Neural progenitor cell (in vitro differentiated cells): ENCODE results near the gene PTPN4. TPM values are rescaled to one million over a fixed set of nuclear protein-coding genes. Genes with fewer than 3 reads are reported as not detected.

ENCODE experiments used
- DNase-seq: peaks from one replicate; pipeline ENCODE4 v3.0.0-alpha.2; 2016; ENCODE audit warnings: low spot score
- H2AFZ ChIP-seq: fragments of 200-600 bp; sonication (generic); replicated peaks from 2 replicates; pipeline ENCODE4 v1.6.1; 2016; ENCODE audit warnings: antibody characterized with exemption
- H3F3A ChIP-seq: fragments of 200-600 bp; sonication (generic); 2 replicates; pipeline ENCODE4 v1.6.1; 2016; ENCODE audit warnings: antibody characterized with exemption, low read depth
- H3K27ac ChIP-seq: fragments of 200-600 bp; sonication (generic); 2 replicates; pipeline ENCODE4 v1.5.1; 2016; ENCODE audit warnings: mild to moderate bottlenecking
- H3K27me3 ChIP-seq: fragments of 200-600 bp; sonication (generic); 2 replicates; pipeline ENCODE4 v1.6.1; 2016; ENCODE audit warnings: mild to moderate bottlenecking, moderate library complexity
- H3K36me3 ChIP-seq: fragments of 200-600 bp; sonication (generic); 2 replicates; pipeline ENCODE4 v1.5.1; 2016
- H3K4me1 ChIP-seq: fragments of 200-600 bp; sonication (generic); 2 replicates; pipeline ENCODE4 v1.6.1; 2016; ENCODE audit warnings: mixed run types
- H3K4me2 ChIP-seq: fragments of 200-600 bp; sonication (generic); 2 replicates; pipeline ENCODE4 v1.6.1; 2016
- H3K4me3 ChIP-seq: fragments of 200-600 bp; sonication (generic); 2 replicates; pipeline ENCODE4 v1.5.1; 2016
- H3K79me2 ChIP-seq: fragments of 200-600 bp; sonication (generic); 2 replicates; pipeline ENCODE4 v1.6.1; 2016; ENCODE audit warnings: low read depth
- H3K9ac ChIP-seq: fragments of 200-600 bp; sonication (generic); 2 replicates; pipeline ENCODE4 v1.6.1; 2016
- H3K9me3 ChIP-seq: fragments of 200-600 bp; sonication (generic); 2 replicates; pipeline ENCODE4 v1.5.1; 2016; ENCODE audit warnings: low read depth
- H4K20me1 ChIP-seq: fragments of 200-600 bp; sonication (generic); 2 replicates; pipeline ENCODE4 v1.6.1; 2016; ENCODE audit warnings: low read depth
- H3K27ac Mint-ChIP-seq: 3 replicates; pipeline ENCODE4 v1.8.0; 2021; ENCODE audit warnings: mixed read lengths
- H3K27me3 Mint-ChIP-seq: 2 replicates; pipeline ENCODE4 v1.8.0; 2022; ENCODE audit warnings: low read depth, mild to moderate bottlenecking, inconsistent platforms, moderate library complexity, mixed read lengths; ENCODE audit not compliant: insufficient read depth
- H3K36me3 Mint-ChIP-seq: 3 replicates; pipeline ENCODE4 v1.8.0; 2021; ENCODE audit warnings: mixed read lengths
- H3K4me1 Mint-ChIP-seq: 3 replicates; pipeline ENCODE4 v1.8.0; 2021; ENCODE audit warnings: mixed read lengths
- H3K4me3 Mint-ChIP-seq: 3 replicates; pipeline ENCODE4 v1.8.0; 2021; ENCODE audit warnings: mild to moderate bottlenecking, moderate library complexity, mixed read lengths
- H3K9me3 Mint-ChIP-seq: 3 replicates; pipeline ENCODE4 v1.8.0; 2020; ENCODE audit warnings: mixed read lengths
- EZH2 ChIP-seq: fragments of 200-600 bp; sonication (generic); IDR thresholded peaks from 2 replicates; pipeline ENCODE4 v1.6.1; 2017; ENCODE audit warnings: antibody characterized with exemption, mild to moderate bottlenecking, moderate library complexity
- EZH2phosphoT487 ChIP-seq: fragments of 200-600 bp; sonication (generic); IDR thresholded peaks from 2 replicates; pipeline ENCODE4 v1.6.1; 2017; ENCODE audit warnings: antibody characterized with exemption
- total RNA-seq: library from RNA; depleted of rRNA; stranded (reverse); fragments of >200 nt; gene quantifications from 2 replicates; pipeline ENCODE4 v1.2.3, GENCODE V29; 2015; ENCODE audit warnings: low replicate concordance
- TF ChIP-seq, protein P1 (sequence below): fragments of 200-600 bp; sonication (generic); IDR thresholded peaks from 2 replicates; pipeline ENCODE4 v1.5.1; 2017; ENCODE audit warnings: antibody characterized with exemption, mild to moderate bottlenecking

Gene PTPN4
- total RNA-seq, 1 donor from 2014 or later = 51.8 TPM

- no peak for TF ChIP-seq EZH2
- TF ChIP-seq, protein P1, sequence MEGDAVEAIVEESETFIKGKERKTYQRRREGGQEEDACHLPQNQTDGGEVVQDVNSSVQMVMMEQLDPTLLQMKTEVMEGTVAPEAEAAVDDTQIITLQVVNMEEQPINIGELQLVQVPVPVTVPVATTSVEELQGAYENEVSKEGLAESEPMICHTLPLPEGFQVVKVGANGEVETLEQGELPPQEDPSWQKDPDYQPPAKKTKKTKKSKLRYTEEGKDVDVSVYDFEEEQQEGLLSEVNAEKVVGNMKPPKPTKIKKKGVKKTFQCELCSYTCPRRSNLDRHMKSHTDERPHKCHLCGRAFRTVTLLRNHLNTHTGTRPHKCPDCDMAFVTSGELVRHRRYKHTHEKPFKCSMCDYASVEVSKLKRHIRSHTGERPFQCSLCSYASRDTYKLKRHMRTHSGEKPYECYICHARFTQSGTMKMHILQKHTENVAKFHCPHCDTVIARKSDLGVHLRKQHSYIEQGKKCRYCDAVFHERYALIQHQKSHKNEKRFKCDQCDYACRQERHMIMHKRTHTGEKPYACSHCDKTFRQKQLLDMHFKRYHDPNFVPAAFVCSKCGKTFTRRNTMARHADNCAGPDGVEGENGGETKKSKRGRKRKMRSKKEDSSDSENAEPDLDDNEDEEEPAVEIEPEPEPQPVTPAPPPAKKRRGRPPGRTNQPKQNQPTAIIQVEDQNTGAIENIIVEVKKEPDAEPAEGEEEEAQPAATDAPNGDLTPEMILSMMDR = no peak
- no peak for TF ChIP-seq EZH2phosphoT487
- peaks cover 10% of the 10 kb centered on the region for H3K36me3 ChIP-seq
- H3K4me1 ChIP-seq = peaks cover 9% of the 10 kb centered on the region
- H3K4me2 ChIP-seq = no peak overlapping the region
- H3K27me3 Mint-ChIP-seq = no peaks in the 10 kb centered on the region
- DNase-seq = no peak
- H3K79me2 ChIP-seq = peaks cover 99% of the 10 kb centered on the region
- no peak overlapping the region for H3K9ac ChIP-seq
- H2AFZ ChIP-seq = no peak overlapping the region
- no peak overlapping the region for H3K4me3 ChIP-seq
- H3K9me3 Mint-ChIP-seq = peaks cover 34% of the 10 kb centered on the region
- no peaks in the 10 kb centered on the region for H3F3A ChIP-seq
- no peak overlapping the region for H3K27ac Mint-ChIP-seq
- H3K4me1 Mint-ChIP-seq = peaks cover 4% of the 10 kb centered on the region
- peaks cover 32% of the 10 kb centered on the region for H4K20me1 ChIP-seq
- H3K36me3 Mint-ChIP-seq = peaks cover 21% of the 10 kb centered on the region
- no peak overlapping the region for H3K27ac ChIP-seq
- H3K9me3 ChIP-seq = no peaks in the 10 kb centered on the region
- H3K4me3 Mint-ChIP-seq = no peak overlapping the region
- no peaks in the 10 kb centered on the region for H3K27me3 ChIP-seq
Observed at GRCh38 chr2:119786295-119786694, 26.6 kb downstream of the PTPN4 start.

GRCh38 chr2:119788752-119789151, 29.0 kb downstream of the PTPN4 start:
- H3F3A ChIP-seq = peaks cover 5% of the 10 kb centered on the region
- H3K9me3 ChIP-seq = peaks cover 13% of the 10 kb centered on the region
- no peak overlapping the region for H3K4me2 ChIP-seq
- H3K27ac ChIP-seq = no peak overlapping the region
- no peak overlapping the region for H3K4me3 ChIP-seq
- Mint-ChIP-seq H3K4me1 (peaks cover 4% of the 10 kb centered on the region), H3K36me3 (peaks cover 38% of the 10 kb centered on the region), H3K4me3 (no peak overlapping the region), H3K27me3 (no peaks in the 10 kb centered on the region), H3K9me3 (peaks cover 50% of the 10 kb centered on the region), H3K27ac (no peak overlapping the region)
- peaks cover under 1% of the 10 kb centered on the region for H3K4me1 ChIP-seq
- H3K27me3 ChIP-seq = no peaks in the 10 kb centered on the region
- no peak for TF ChIP-seq EZH2
- TF ChIP-seq, protein P1 = no peak
- TF ChIP-seq EZH2phosphoT487 = no peak
- H3K79me2 ChIP-seq = peaks cover 99% of the 10 kb centered on the region
- no peak overlapping the region for H3K9ac ChIP-seq
- H2AFZ ChIP-seq = no peak overlapping the region
- peaks cover 13% of the 10 kb centered on the region for H4K20me1 ChIP-seq
- H3K36me3 ChIP-seq = peaks cover 16% of the 10 kb centered on the region
- DNase-seq = no peak

- Histone ChIP-seq H3K36me3 (peaks cover 16% of the 10 kb centered on the region), H3K9ac (no peak overlapping the region), H4K20me1 (peaks cover 23% of the 10 kb centered on the region), H3F3A (peaks cover 15% of the 10 kb centered on the region), H3K27ac (no peak overlapping the region), H3K27me3 (no peaks in the 10 kb centered on the region), H3K4me1 (peaks cover 16% of the 10 kb centered on the region), H3K79me2 (peaks cover 100% of the 10 kb centered on the region), H3K4me2 (no peak overlapping the region), H3K4me3 (no peak overlapping the region), H2AFZ (no peak overlapping the region), H3K9me3 (peaks cover 13% of the 10 kb centered on the region)
- Mint-ChIP-seq H3K9me3 (peaks cover 51% of the 10 kb centered on the region), H3K4me1 (peaks cover 2% of the 10 kb centered on the region), H3K27ac (no peak overlapping the region), H3K36me3 (peaks cover 40% of the 10 kb centered on the region), H3K4me3 (no peak overlapping the region), H3K27me3 (peaks cover 2% of the 10 kb centered on the region)
- no peak for DNase-seq
- no peak for TF ChIP-seq EZH2
- TF ChIP-seq, protein P1 = no peak
- no peak for TF ChIP-seq EZH2phosphoT487
Observed at GRCh38 chr2:119790466-119790865, 30.7 kb downstream of the PTPN4 start.
